ENCODE results near the gene SIK3.

SIK3 gene

GRCh38 chr11:116927163-116927974 lies 170.9 kb downstream of the SIK3 start:
- no peak for DNase-seq

DNA sequence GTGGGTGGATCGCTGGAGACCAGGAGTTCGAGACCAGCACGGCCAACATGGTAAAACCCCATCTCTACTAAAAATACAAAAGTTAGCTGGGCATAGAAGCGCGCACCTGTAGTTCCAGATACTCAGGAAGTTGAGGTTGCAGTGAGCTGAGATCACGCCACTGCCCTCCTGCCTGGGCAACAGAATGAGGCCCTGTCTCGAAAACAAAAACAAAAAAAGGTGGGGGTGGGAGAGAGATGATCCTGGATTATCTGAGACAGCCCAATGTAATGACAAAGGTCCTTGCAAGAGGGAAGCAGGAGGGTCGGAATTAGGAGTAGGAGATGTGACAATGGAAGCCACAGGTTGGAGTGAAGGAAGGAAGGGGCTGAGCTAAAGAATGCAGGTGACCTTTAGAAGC lies 173.2 kb downstream of the SIK3 start:
- DNase-seq, result no peak

DNA sequence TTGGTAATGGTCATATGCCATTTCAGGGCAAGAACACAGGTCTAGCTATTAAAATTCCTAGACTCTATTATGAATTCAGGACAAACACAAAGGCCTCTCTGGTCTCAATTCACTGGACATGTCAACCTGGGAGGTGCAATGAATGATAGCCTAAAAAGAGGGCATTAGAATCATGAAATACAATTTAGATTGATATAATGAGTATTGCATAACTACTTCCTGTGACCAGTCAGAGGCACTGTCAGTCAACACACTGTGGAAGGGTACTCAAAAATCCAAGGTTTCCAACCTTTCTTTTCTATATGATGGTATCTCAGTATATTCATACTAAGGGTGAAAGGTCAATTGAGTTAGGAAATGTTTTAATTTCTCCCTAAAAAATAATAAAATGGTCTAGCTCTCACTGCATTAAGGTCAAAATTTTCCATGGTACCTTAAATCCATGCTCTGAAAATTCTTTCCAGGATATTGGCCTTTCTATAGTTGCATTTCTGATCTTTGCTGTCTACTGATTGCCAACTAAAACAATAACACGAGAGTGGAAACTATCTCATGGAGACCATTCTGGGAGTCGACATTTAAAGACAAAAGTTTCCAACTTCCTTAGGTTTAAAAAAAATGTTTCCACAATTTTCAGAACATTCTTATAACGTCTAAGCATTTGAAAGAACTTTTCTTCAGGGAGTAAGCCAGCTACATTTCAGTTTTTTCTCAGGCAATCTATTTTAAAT lies 179.1 kb downstream of the SIK3 start:
- DNase-seq, result no peak

GRCh38 chr11:116917632-116918031 lies 180.6 kb downstream of the SIK3 start:
- DNase-seq, result no peak

DNA sequence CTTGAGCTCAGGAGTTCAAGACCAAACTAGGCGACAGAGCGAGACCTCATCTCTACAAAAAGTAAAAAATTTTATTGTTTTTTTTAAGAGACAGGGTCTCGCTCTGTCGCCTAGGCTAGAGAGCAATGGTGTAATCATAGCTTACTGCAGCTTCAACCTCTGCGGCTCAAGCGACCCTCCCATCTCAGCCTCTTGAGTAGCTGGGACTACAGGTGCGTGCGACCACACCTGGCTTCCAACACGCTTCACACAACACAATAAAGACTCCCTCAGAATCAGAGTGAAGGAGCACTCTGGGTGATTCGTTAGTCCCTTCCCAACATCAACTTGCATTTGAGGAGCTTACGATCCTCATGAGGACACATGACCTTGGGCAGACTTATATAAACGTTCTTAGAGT lies 181.3 kb downstream of the SIK3 start:
- DNase-seq, result no peak

GRCh38 chr11:116916052-116916451 lies 182.2 kb downstream of the SIK3 start:
- DNase-seq, result no peak

DNA sequence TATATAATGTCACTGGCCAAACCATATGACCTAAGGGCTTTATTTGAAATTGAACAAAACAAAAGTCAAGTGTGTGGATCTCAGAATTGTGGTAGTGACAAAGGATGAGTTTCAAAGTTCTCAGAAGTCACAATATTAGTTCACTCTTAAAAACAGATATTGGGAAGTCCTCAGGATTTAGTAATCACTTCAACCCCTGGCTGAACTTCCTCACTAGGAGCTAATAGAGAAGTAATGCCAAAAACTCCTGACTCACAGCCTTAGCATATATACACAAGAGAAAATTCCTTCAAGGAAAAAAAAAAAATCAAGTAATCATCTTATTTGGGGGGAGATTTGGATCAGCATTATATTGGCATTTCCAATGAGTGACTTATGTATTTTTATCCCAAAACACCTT lies 185.2 kb downstream of the SIK3 start:
- no peak for DNase-seq

- DNase-seq, result no peak
These were observed 186.1 kb downstream of the SIK3 start for GRCh38 chr11:116911976-116912734.

GRCh38 chr11:116910847-116911246 lies 187.4 kb downstream of the SIK3 start:
- DNase-seq, result no peak

DNA sequence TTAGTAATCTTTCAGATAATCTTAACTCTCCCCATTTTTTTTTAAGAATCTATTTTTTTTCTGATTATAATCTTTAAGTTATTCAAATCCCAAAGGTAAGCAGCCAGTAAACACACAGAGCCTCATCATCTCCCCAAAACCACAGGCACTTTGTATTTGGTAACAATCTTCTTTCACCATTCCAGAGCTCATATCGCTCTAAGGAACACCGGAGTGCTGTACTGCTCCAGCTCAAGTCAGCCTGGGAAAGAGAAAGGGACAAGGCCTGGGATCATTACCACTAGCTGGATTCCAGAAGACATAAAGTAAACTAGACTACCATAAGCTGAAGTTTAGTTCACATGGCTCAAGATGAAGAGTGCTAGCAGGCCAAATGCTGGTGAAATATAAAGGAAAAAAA lies 187.8 kb downstream of the SIK3 start:
- no peak for DNase-seq

DNA sequence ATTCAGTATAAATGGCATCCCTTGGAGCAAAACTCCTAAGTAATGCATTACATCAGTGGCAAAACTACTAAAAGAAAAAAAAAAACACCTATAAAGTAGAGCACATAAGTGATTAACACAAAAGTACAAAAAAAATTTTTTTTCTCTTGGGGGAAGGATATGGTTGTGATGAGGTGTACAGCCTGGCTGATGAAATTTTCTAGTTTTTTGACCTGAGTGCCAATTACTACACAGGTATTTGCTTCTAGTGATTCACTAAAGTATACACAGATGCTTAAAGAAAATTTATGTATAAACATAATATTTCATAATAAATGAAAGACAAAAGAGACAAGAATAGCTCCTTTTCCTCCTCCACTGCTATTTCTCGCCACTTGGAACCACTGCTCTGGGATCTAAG lies 189.0 kb downstream of the SIK3 start:
- no peak for DNase-seq

DNA sequence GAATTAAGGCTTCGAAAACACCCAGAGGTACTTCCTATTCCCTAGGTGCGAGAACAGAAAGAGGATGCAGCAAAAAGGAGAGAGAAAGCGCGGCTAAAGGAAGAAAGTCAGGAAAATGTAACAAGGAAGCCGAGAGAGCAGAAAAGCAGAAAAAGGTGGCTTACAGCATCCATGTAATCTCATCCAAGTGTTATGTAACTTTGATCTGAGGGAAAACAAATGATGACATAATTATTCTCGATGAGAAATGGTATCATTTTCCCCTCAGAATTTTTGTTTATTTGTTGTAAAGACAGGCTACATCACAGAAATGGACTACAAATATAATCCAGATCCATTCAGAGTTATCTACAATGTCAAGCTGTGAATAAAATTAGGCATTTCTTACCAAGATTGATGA lies 191.7 kb downstream of the SIK3 start:
- DNase-seq, result no peak

GRCh38 chr11:116903090-116903489 lies 195.1 kb downstream of the SIK3 start:
- DNase-seq, result no peak

- no peak for DNase-seq
These were observed 196.1 kb downstream of the SIK3 start for GRCh38 chr11:116901964-116902688.

- no peak for DNase-seq
These were observed 197.0 kb downstream of the SIK3 start for GRCh38 chr11:116901211-116901610.

DNA sequence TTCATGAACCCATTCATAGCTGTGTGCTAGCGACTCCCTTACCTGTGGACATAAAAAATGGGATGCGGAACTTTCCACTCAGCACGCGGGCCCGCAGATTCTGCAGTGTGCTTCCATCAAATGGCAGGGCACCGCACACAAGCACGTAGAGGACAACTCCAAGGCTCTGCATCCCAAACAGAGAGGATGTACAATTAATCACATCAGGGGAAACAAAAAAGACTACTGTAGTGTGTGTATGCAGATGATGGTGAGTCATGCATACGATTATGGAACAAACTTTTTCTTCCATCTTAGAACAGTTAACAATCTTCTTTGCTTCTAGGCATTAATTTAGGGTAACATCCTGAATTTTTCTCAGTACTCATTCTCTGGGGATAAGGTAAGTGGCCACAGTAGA lies 202.0 kb downstream of the SIK3 start:
- no peak for DNase-seq

GRCh38 chr11:116895048-116895757 lies 203.0 kb downstream of the SIK3 start:
- no peak for DNase-seq

DNA sequence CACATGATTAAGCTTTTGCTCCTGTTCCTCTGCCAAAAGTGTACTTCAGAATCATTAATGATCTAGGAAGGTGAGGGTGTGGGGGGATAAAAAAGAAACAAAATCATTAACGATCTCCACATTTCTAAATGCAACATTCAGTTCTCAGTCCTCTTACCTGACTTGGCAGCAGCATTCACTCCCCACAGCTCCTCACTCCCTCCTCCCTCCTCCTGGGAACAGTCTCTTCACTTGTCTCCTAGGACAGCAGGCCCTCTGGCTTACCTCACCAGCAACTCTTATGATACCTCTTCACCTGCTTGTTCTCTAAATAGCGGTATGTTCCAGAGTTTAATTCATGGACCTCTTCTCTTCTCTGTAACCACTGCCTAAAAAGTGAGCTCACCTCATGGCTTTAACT lies 204.3 kb downstream of the SIK3 start:
- DNase-seq, result no peak

DNA sequence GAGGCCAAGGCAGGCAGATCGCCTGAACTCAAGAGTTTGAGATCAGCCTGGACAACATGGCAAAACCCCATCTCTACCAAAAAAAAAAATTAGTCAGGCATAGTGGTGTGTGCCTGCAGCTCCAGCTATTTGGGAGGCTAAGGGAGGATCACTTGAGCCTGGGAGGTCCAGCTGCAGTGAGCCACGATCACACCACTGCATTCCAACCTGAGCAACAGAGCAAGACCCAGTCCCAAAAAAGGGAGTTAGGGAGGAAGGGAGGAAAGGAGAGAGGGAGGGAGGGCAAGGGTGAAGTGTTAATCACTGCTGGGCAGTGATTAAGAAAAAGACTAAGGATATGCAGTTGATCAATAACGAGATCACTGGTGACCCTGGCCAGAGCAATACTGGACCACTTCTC lies 204.8 kb downstream of the SIK3 start:
- DNase-seq, result no peak

DNA sequence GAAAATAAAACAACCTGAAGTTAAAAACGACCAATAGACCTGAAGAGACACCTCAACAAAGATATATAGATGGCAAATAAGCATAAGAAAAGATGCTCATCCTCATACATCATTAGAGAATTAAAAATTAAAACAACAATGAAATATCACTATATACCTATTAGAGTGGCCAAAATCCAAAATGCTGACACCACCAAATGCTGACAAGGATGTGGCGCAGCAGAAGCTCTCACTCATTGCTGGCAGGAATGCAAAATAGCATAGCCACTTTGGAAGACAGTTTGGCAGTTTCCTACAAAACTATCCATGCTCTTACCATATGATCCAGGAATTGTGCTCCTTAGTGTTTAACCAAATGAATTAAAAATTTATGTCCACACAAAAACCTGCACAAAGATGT lies 205.9 kb downstream of the SIK3 start:
- no peak for DNase-seq

DNA sequence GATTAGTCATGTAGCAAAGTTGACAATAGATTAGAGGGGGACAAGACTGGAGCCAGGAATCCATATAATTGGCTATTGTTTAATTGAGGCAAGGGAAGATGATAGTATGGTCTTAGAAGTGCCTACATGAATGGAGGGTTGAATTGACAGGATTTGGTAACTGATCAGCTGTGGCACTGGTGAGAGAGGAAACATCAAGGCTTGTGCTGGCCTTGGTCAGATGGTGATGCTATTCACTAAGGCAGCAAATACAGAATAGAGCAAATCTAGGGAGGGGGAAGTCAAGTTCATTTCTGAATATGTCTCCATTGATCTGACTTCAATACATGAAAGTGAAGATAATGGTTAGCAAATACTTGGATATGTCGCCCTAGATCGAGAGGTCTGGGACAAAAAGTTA lies 206.5 kb downstream of the SIK3 start:
- no peak for DNase-seq

GRCh38 chr11:116890607-116891006 lies 207.6 kb downstream of the SIK3 start:
- DNase-seq, result no peak

All from NCI-H1694 (cell line).